Hematopoietic multipotent progenitor cell treated with erythropoietin and hydrocortisone succinate and interleukin-3 and kit ligand, for 4 days (in vitro differentiated cells): ENCODE data around the gene ZNF275.
"Not testable (repeated sequence)": the region's sequence is repeated elsewhere in the genome, so short reads cannot be mapped to it uniquely, and the experiment has no call there.

ENCODE experiments used
- DNase-seq: peaks from one replicate; pipeline ENCODE4 v3.0.0-alpha.2; 2015

ZNF275 gene

GRCh38 chrX:153333821-153334653, at the start of gene ZNF275:
ZNF275 (plus strand) TSS chrX:153334153; CDS start chrX:153336680, 2,527 bp downstream.
- peak; percentile 92 for DNase-seq

- DNase-seq = not testable (repeated sequence)
Observed at GRCh38 chrX:153285678-153286077, 48.3 kb upstream of the ZNF275 start.

GRCh38 chrX:153288807-153289206, 45.1 kb upstream of the ZNF275 start:
- DNase-seq = not testable (repeated sequence)

GRCh38 chrX:153293485-153294071, 40.4 kb upstream of the ZNF275 start:
- DNase-seq = not testable (repeated sequence)

GRCh38 chrX:153297376-153297775, 36.6 kb upstream of the ZNF275 start:
- DNase-seq = no peak

GRCh38 chrX:153299855-153300254, 34.1 kb upstream of the ZNF275 start:
- no peak for DNase-seq

- DNase-seq = no peak
Observed at GRCh38 chrX:153301746-153302145, 32.2 kb upstream of the ZNF275 start.

GRCh38 chrX:153302796-153303195, 31.2 kb upstream of the ZNF275 start:
- DNase-seq = no peak

- no peak for DNase-seq
Observed at GRCh38 chrX:153303276-153304262, 30.4 kb upstream of the ZNF275 start.

GRCh38 chrX:153304988-153305736, 28.8 kb upstream of the ZNF275 start:
- DNase-seq = no peak

- DNase-seq = no peak
Observed at GRCh38 chrX:153305972-153306371, 28.0 kb upstream of the ZNF275 start.

GRCh38 chrX:153306527-153307115, 27.3 kb upstream of the ZNF275 start:
- DNase-seq = no peak

GRCh38 chrX:153307276-153308178, 26.4 kb upstream of the ZNF275 start:
- DNase-seq = no peak

GRCh38 chrX:153310901-153311300, 23.1 kb upstream of the ZNF275 start:
- DNase-seq = no peak

GRCh38 chrX:153312041-153312440, 21.9 kb upstream of the ZNF275 start:
- DNase-seq = no peak

- no peak for DNase-seq
Observed at GRCh38 chrX:153312842-153313241, 21.1 kb upstream of the ZNF275 start.

- DNase-seq = no peak
Observed at GRCh38 chrX:153317306-153317705, 16.6 kb upstream of the ZNF275 start.

GRCh38 chrX:153317996-153318722, 15.8 kb upstream of the ZNF275 start:
- DNase-seq = no peak

GRCh38 chrX:153318811-153319210, 15.1 kb upstream of the ZNF275 start:
- DNase-seq = no peak
